Uterus (tissue), 2 donors: ENCODE data around the gene ZNF548.

Experiments
- CTCF ChIP-seq, 4 experiments: fragments of 200-600 bp in 2 of 4; fragments of 450-650 bp in 2 of 4; sonication (generic) in 2 of 4; IDR thresholded peaks; one replicate each; pipeline ENCODE4 v1.5.1; 2016 to 2019; ENCODE audit warnings: antibody characterized with exemption in 4 of 4, mild to moderate bottlenecking in 2 of 4, moderate library complexity in 1 of 4
- POLR2A ChIP-seq, 2 donors: fragments of 450-650 bp; IDR thresholded peaks; one replicate each; pipeline ENCODE4 v1.6.1; 2016; ENCODE audit warnings: antibody characterized with exemption in 2 of 2, mild to moderate bottlenecking in 1 of 2, moderate library complexity in 1 of 2

GRCh38 chr19:57410877-57411671 is 21.4 kb downstream of the ZNF548 start, which contains the start of gene ZNF17:
- TF ChIP-seq CTCF (IDR thresholded peaks at IDR 0.05) (peak in 1 of 4 experiments; percentile 24), POLR2A (IDR thresholded peaks at IDR 0.05) (peak; percentile 12 to 22)
